Measurements from ENCODE around the gene MNX1.
A peak's percentile ranks its signal among the peaks of the same experiment; 100 is the strongest.

Gene MNX1

DNA sequence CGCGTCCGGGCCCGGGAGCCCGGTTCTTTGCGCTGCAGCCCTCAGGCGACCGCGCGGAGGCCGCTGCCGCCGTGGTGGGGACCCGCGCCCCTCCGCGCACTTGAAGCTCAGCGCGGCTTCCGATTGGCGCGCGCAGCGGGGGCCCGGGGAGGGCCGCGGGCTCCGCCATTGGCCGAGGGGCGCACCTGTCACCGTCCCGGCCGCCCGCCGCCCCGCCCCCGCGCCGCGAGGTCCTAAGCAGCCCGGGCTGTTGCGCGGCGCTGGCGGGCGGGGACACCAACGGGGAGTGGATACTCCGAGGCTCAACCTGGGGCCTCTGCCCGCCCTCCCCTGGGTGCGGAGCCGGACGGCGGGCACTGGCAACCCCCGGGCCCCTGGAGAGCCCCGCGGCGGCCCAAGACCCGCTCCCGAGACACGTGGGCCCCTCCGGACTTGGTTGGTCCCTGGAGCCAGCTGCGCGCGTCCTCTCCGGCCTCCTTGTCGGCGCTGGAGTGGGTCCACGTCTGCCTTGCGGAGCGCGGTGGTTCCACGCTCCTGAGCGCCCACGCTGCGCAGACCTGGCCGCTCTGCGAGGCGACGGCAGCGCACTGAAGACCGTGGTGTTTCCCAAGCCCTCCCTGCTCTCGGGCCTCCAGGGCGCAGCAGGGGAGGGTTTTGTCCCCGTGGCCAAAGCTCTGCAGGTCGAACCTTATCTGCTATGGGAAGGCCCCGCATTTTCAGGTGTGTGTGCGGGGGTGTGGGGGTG lies at the start of gene MNX1:
Gene MNX1 (minus strand): TSS at position 76 of the 745 bp plus-strand sequence. CDS start 313 bp downstream, outside the sequence.
- DNase-seq = peak in 2 of 42 donors; percentile 8 to 10
- intact Hi-C loops (cut with DNase I) = no loop called here

DNA sequence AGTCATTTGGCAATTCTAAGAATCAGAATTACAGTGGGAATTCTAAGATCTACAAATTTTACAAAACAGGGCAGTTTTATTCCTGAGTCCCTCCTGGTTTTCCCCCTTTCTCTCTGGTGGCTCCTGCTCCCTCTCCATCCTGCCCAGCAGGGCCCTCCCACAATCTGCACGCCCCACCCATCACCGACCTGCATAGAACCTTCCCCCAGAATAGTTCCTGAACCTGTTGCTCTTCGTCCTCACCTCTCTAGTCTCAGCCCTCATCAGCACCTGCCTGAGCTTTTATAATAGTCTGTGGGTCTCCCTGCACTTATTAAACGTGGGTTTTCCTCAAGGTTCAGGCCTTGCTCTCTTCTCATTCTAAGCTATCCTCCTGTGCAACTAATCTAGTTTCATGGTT lies 49.1 kb upstream of the MNX1 start:
- peak in 1 of 42 donors; percentile 9 for DNase-seq
- intact Hi-C loops (cut with DNase I) = no loop called here

DNA sequence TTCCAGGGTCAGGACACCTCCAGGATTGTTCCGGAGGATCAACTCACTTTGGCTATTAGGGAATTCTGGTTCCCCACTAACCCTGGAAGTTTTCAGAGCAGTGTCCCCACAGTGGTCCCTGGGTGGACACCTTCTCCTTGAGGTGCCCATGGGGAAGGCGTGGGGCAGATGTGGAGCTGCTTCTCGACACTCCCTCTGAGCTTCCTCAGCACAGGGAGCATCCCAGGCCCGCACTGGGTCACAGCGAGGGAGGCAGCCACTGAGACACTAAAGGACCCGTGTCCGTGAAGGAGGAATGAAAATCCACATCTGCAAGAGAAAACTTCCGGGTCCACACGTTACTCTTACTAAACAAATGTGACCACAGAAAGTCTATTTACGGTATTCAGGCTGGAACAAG lies 48.2 kb upstream of the MNX1 start:
- DNase-seq = peak in 1 of 42 donors; percentile 28

DNA sequence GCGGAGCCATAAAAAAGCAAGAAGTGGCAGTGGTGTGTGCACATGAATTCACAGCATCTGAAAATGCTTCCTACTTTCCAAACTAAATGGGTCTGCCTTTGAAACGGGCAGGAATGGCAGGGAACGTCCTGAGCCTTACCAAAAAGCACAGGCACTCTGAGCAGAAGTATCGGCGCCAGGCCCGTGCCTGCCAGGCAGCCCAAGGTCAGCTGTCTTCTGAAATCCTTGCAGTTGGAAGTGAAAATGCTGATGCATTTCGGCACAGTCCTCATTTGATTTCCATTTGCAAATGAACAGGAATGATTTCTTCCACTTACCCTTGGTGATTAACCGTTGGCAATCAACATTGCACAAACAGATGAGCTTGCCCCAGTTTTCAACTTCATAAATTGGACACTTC lies 47.6 kb upstream of the MNX1 start:
- intact Hi-C loops (cut with DNase I) = no loop called here
- peak in 1 of 42 donors; percentile 51 for DNase-seq

More for the DNA sequence above, 48.2 kb upstream of the MNX1 start:
- intact Hi-C loops (cut with DNase I) = no loop called here

DNA sequence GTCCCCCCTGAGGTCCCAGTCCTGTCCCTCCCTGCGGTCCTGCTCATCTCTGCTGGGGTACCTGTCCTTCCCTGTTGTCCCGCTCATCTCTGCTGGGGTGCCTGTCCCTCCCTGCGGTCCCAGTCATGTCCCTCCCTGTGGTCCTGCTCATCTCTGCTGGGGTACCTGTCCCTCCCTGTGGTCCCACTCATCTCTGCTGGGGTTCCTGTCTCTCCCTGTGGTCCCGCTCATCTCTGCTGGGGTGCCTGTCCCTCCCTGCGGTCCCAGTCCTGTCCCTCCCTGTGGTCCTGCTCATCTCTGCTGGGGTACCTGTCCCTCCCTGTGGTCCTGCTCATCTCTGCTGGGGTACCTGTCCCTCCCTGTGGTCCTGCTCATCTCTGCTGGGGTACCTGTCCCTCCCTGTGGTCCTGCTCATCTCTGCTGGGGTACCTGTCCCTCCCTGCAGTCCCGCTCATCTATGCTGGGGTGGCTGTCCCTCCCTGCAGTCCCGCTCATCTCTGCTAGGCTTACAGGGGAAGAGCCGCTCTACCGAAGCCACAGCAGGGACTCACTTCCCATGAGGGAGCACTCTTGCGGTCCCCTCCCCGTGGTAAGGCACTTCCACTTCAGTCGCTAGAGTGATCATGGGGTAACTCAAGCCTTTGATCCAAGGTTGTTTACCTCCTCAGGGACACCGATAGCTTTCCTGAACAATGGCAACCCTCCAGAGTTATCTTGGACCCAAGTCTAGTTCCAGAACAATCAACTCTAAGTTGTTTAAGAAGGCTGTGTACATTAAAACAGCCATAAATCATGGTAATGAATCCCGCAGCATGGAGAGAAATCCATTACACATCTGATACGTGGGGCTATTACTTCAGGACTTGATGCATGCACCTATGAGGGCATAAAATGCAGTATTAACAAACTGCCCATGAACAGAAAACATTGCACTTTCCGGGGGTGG lies 46.8 kb upstream of the MNX1 start:
- DNase-seq = peak in 1 of 42 donors; percentile 9
- intact Hi-C loops (cut with DNase I) = no loop called here

DNA sequence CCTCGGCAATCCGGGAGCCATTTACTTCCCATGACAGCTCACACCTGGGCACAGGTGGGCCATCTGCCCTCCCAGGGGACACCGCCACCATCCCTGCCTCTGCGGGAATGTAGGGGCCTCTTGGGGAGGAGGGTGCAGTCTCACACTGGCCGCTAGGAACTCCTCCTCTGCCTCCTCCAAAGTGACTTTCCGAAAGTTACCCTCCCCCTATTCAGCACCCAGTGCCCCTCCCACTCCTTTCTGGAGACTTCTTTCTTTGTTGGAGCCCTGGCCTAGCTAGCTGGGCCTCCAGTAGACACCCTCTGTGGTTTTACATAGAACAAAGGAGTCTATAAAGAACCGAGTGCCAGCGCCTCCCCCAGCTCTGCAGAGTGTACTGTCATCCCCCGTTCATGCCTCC lies 45.8 kb upstream of the MNX1 start:
- intact Hi-C loops (cut with DNase I) = no loop called here
- peak in 1 of 42 donors; percentile 16 for DNase-seq

DNA sequence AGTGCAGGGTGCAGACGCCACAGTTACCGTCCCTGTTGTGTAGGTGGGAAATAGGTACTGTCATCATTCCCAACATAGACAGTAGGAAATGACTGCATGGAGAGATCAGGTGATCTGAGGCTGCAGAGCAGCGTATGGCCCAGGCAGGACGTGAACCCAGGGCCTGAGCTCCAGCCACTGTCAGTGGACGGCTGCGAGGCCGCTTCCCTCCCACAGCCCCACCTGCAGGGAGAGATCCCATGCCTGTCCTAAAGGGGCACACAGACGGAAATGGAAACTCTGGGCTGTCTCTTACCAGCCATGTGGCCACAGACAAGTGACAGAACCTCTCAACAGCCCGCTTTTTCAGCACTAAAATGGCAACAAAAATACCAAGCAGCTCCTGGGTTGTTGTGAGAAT lies 44.5 kb upstream of the MNX1 start:
- peak in 1 of 42 donors; percentile 16 for DNase-seq
- intact Hi-C loops (cut with DNase I) = no loop called here

DNA sequence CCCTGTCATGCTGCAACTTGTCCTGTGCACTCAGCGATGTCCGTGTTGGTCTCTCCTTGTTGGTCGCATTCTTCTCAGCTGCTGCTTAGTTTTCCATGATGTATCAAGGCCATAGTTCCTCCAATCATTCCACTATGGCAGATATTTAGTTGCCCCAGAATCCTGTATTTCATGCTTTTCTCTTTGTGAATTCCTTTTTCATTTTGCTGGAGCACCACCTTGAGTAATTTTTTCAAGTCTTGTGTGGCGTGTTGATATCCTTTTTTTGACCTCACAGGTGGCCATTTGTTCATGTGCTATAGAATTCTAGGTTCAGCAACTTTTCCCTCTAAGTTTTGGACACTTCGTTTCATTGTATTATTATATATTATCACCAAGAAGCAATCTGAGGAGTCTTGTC lies 42.7 kb upstream of the MNX1 start:
- DNase-seq = peak in 1 of 42 donors; percentile 33
- intact Hi-C loops (cut with DNase I) = no loop called here

DNA sequence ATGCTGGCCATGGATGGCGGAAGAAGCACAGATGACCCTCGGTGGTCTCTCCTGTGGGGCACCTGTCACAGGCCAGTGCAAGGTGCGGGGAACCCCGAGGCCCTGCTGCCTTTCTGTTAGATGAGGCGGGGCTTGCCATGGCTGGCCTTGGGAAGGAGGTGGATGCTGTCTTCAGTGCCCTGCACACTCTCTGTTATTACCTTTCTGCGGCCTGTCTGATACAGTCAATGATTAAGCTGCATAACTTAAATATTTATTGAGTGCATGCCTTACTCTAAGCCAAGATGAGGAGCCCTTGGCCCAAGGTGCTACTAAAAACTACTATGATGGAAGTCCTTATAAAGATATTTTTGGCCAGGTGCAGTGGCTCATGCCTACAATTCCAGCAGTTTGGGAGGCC lies 36.7 kb upstream of the MNX1 start:
- DNase-seq = peak in 1 of 42 donors; percentile 12
- intact Hi-C loops (cut with DNase I) = no loop called here

DNA sequence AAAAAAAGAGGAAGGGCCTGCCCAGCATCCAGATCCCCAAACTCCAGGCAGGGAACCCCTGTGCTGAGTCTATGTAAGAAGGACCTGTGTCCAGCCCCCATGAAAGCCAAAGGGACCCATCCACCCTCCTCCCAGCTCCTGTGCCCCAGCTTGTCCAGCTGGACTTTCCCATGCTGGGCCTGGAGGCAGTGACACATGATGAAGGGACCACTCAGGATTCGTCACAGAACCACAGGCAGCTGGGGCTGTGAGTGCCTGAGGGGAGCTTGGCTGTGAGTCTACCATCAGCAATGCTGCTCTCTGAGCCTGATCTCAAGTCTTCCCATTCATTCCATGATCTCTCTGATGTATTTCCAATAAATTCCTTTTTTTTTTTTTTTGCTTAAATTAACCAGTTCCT lies 36.2 kb upstream of the MNX1 start:
- DNase-seq = peak in 1 of 42 donors; percentile 31
- intact Hi-C loops (cut with DNase I) = no loop called here

DNA sequence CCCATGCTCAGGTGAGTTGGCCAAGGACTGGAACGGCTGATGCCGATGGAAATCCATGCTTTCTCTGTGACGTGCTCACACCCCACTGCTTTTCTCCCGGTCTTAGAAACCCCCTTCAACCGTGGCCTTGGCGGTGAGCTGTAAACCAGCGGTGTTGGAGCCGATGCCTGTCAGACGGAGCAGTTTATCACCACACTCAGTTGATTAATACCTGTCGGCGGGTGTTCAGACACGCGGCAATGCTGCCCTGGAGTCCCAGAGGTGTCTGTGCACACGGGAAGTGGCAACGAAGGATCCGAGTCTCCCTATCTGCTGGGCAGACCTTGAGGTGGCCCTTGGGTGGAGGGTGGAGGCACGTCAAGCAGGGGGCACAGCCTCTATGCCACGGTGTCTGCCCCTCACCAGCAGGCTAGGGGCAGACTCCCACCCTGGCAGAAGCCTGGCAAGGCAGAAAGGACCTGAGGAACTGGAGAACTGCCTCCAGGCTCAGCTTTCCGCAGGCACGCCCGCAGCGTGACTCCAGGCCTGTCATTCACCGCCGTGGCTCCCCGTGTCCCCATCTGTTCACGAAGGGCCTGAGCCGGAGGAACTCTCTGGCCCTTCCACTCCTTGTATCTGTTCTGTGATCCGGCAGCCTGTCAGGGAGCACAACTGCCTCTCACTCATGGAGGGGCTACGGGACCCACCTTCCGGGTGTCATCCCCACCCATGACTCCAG lies 34.6 kb upstream of the MNX1 start:
- intact Hi-C loops (cut with DNase I) = no loop called here
- DNase-seq = peak in 1 of 42 donors; percentile 29

DNA sequence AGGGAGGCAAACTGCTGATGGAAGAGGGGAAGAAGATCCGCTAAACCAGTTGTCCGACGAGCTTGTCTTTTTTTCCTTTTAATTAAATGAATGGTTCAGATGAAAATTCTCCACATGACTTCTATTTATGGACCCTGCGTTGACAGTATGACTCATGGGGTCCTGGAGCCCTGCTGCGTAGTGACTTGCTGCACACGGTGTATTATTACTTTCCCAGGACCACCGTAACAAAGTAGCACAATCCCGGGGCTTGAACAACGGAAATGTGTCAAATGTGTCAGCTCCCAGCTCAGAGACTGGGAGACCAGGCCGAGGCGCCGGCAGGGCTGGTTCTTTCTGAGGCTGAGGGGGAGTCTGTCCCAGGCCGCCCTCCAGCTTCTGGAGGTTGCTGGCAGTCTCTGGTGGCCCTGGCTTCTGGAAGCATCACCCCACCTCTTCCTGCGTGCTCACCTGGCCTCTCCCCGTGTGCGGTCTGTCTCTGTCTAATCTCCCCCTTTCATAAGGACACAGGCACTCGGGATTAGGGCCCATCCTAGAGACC lies 33.8 kb upstream of the MNX1 start:
- intact Hi-C loops (cut with DNase I) = no loop called here

DNA sequence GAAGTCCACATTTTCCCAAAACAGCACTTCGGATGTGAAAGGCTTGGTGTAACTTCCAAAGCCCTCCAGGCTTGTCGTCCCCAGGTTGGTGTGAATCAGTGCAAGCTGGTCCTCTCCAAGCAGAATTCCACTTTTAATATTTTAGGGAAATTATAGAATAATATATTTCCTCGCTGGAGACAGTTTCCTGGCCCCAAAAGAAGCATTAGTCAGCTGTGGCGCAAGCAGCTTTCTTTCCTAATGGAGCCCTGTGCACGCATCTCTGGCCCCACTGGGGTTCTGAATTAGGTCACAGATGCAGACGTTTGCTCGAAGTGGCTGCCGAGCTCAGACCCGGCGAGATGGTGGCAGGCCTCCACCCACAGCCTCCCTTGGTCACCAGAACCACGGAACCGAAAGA lies 33.3 kb upstream of the MNX1 start:
- intact Hi-C loops (cut with DNase I) = no loop called here
- no peak for DNase-seq

More for the DNA sequence above, 33.8 kb upstream of the MNX1 start:
- DNase-seq = no peak

DNA sequence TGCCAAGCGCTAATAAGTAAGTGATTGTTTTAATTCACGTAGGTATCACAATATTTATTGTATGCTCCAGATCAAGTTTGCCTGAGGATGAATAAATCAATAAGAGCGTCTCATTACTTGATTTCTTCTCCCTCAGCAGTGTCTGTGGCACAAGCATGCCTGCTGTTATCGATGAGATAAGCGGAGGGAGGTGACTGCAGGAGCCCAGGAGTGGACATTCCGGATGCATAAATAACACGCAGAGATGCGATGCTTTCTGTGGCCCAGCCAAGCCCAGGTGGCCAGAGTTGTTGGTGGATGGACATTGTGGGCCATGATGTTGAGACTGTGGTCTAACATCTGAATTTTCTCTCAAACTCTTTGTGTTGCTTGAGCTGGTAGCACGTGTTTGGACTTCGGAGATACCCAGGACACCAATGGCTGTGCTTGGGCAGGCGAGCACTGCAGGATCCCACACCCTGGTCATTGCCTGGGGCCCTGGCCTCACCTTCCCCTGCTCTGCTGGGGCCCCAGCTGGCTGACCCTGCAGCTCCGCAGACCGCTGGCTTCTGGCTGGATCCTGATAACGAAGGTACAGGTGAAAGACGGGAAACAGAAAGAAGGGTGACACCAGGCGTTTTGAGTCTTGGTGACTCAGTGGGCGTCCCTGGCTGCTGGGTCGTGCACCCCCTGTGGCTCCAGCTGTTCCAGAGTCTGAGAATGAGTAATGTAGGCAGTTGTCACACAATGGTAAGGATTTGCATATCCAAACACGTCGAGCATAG lies 31.2 kb upstream of the MNX1 start:
- no peak for DNase-seq
- intact Hi-C loops (cut with DNase I) = no loop called here

DNA sequence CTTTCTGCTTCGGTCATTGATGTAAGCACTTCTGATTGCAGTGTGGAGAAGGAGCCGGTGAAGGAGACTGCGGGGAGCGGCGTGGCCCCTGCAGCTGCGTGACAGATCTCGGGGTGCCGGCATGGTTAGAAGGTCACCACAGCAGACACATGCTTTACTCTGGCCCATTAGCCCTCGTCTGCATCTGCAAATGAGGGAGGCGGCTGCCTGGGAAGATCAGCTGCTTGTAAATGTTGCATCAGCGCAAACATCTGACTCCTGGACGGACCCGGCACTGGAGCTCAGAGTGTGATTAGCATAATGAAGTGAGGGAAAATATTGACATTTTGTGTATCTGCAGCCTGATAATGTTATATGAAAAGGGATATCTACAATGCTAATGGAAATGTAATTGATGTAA lies 30.5 kb upstream of the MNX1 start:
- intact Hi-C loops (cut with DNase I) = no loop called here
- no peak for DNase-seq

DNA sequence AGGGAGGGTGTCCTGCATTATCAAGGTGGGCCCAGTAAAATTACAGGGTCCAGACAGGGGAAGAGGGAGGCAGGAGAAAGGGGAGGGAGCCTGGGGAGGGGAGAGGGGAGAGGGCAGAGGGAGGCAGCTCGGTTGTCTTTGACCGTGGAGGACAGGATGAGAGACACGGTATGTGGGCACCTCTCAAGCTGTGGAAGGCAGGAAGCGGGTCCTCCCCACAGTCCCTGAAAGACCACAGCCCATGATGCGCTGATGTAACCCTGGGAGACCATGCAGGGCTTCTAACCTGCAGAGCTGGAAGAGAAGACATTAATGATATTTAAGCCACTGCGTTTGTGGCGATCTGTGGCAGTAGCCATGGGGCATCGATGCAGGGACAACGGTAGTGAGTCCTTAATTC lies 27.2 kb upstream of the MNX1 start:
- peak in 2 of 42 donors; percentile 1 to 9 for DNase-seq
- intact Hi-C loops (cut with DNase I) = no loop called here

DNA sequence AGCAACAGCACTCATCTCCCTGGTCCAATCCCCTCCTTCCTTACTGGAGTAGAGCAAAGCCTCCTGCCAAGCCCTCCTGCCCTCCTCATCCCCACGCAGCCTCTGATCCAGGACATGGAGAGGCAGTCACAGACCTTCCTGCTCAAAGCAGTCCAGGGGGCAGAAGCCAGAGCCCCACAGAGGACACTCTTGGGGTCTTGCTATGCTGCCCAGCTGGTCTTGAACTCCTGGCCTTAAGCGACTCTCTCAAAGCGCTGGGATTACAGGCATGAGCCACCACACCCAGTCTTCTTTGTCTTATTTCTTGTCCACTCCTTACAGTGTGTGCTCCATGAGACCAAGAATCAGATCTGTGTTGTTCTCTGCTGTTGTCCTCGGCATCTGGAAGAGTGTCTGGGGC lies 26.6 kb upstream of the MNX1 start:
- intact Hi-C loops (cut with DNase I) = no loop called here
- DNase-seq = peak in 1 of 42 donors; percentile 2

DNA sequence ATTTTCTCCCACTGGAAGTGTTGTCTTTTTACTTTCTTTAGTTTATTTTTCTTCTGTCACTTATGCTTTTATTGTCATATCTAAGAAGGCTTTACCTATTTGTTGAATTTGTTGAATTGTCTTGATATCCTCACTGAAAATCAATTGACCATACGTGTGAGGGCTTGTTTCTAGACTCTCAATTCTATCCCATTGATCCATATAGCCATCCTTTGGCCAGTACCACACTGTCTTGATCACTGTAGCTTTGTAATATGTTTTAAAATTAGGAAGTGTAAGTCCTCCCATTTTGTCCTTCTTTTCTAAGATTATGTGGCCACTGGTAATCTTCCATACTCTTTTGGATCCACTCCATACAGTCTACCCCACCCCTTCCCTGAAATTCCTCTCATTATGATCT lies 25.5 kb upstream of the MNX1 start:
- intact Hi-C loops (cut with DNase I) = no loop called here
- no peak for DNase-seq

DNA sequence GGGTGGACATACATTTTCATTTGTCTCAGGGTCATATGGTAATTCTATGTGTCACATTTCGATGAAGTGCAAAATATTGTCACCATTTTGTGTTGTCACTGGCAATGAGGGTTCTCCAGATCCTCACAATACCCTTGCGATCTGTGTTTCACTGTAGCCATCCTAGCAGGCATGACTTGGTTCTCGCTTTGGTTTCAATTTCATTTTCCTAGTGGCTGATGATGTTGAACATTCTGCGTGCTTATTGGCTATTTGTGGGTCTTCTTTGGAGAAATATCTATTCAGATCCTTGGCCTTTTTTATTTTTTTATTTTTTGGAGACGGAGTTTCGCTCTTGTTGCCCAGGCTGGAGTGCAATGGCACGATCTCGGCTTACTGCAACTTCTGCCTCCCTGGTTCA lies 24.8 kb upstream of the MNX1 start:
- no peak for DNase-seq
- intact Hi-C loops (cut with DNase I) = no loop called here
